A673 (cell line): ENCODE results near the gene DVL3. TPM values are rescaled to one million over a fixed set of nuclear protein-coding genes. Genes with fewer than 3 reads are reported as not detected.

Experiments used
- BruUV-seq: library from RNA; stranded (reverse); fragments of 400-500 nt; replicated peaks from 2 replicates; lab custom pipeline; 2021; lab: Mats Ljungman, UMichigan
- CTCF ChIA-PET: fragments of 300-600 bp; sonication (Branson Sonifier 250); formaldehyde crosslinking; loops from one replicate; lab custom pipeline; 2022; ENCODE audit warnings: antibody characterized with exemption; lab: Charles Lee
- POLR2A ChIA-PET: fragments of 300-600 bp; sonication (Branson Sonifier 250); formaldehyde crosslinking; loops from one replicate; lab custom pipeline; 2022; ENCODE audit warnings: antibody characterized with exemption; ENCODE audit not compliant: low non-redundant PET; lab: Charles Lee
- DNase-seq: peaks from one replicate; pipeline ENCODE4 v3.0.0-alpha.2; 2015; ENCODE audit warnings: low spot score
- H3K27ac ChIP-seq: fragments of 200-600 bp; sonication (generic); 2 replicates; pipeline ENCODE4 v1.5.1; 2016; ENCODE audit warnings: mixed run types, low read depth, mild to moderate bottlenecking, mixed read lengths, antibody characterized with exemption, low read length; ENCODE audit not compliant: poor library complexity, severe bottlenecking
- H3K27me3 ChIP-seq: fragments of 200-600 bp; sonication (generic); replicated peaks from 2 replicates; pipeline ENCODE4 v1.6.1; 2017; ENCODE audit warnings: mixed run types, low read depth, mild to moderate bottlenecking, mixed read lengths, antibody characterized with exemption, low read length; ENCODE audit not compliant: insufficient read depth, poor library complexity
- H3K36me3 ChIP-seq: fragments of 200-600 bp; sonication (generic); 2 replicates; pipeline ENCODE4 v1.6.1; 2016; ENCODE audit warnings: mixed run types, mild to moderate bottlenecking, mixed read lengths, antibody characterized with exemption, low read length; ENCODE audit not compliant: insufficient read depth, poor library complexity, severe bottlenecking
- H3K4me1 ChIP-seq: fragments of 200-600 bp; sonication (generic); 2 replicates; pipeline ENCODE4 v1.6.1; 2017; ENCODE audit warnings: mixed run types, mild to moderate bottlenecking, mixed read lengths, antibody characterized with exemption, low read length; ENCODE audit not compliant: insufficient read depth, poor library complexity, severe bottlenecking
- H3K4me3 ChIP-seq: fragments of 200-600 bp; sonication (generic); 2 replicates; pipeline ENCODE4 v1.5.1; 2016; ENCODE audit warnings: low read depth, mixed run types, mild to moderate bottlenecking, mixed read lengths, low read length; ENCODE audit not compliant: poor library complexity, severe bottlenecking
- H3K9me3 ChIP-seq: fragments of 200-600 bp; sonication (generic); 2 replicates; pipeline ENCODE4 v1.6.1; 2016; ENCODE audit warnings: mixed run types, low read depth, mild to moderate bottlenecking, mixed read lengths, antibody characterized with exemption, low read length; ENCODE audit not compliant: poor library complexity, severe bottlenecking
- EZH2 ChIP-seq: fragments of 200-600 bp; sonication (generic); IDR thresholded peaks from 2 replicates; pipeline ENCODE4 v1.6.1; 2017; ENCODE audit warnings: borderline replicate concordance, low read depth, mild to moderate bottlenecking, mixed read lengths, antibody characterized with exemption, low read length; ENCODE audit not compliant: poor library complexity, severe bottlenecking
- intact Hi-C: fragments of 100-400 bp; cut with micrococcal nuclease; formaldehyde crosslinking; loops from one replicate; pipeline ENCODE4 v1.10.0; 2022; ENCODE audit not compliant: unreplicated experiment
- total RNA-seq: library from RNA; stranded (reverse); gene quantifications from 2 replicates; pipeline ENCODE4 v1.2.3, GENCODE V29; 2021
- TF ChIP-seq, protein P1 (sequence below): fragments of 300-800, 200-600 bp; sonication (generic); conservative IDR thresholded peaks from 2 replicates; pipeline ENCODE4 v1.5.1; 2017; ENCODE audit warnings: low read depth, mild to moderate bottlenecking, antibody characterized with exemption, low read length, moderate library complexity, mixed read lengths

Gene DVL3
- total RNA-seq, 1 experiment from 2014 or later = 82.6 TPM

- Histone ChIP-seq H3K4me3 (peak overlapping the region; percentile 94), H3K36me3 (no peaks in the 10 kb centered on the region), H3K27ac (peak overlapping the region; percentile 87), H3K9me3 (no peaks in the 10 kb centered on the region), H3K27me3 (no peaks in the 10 kb centered on the region), H3K4me1 (peaks cover 21% of the 10 kb centered on the region)
- TF ChIP-seq, protein P1, sequence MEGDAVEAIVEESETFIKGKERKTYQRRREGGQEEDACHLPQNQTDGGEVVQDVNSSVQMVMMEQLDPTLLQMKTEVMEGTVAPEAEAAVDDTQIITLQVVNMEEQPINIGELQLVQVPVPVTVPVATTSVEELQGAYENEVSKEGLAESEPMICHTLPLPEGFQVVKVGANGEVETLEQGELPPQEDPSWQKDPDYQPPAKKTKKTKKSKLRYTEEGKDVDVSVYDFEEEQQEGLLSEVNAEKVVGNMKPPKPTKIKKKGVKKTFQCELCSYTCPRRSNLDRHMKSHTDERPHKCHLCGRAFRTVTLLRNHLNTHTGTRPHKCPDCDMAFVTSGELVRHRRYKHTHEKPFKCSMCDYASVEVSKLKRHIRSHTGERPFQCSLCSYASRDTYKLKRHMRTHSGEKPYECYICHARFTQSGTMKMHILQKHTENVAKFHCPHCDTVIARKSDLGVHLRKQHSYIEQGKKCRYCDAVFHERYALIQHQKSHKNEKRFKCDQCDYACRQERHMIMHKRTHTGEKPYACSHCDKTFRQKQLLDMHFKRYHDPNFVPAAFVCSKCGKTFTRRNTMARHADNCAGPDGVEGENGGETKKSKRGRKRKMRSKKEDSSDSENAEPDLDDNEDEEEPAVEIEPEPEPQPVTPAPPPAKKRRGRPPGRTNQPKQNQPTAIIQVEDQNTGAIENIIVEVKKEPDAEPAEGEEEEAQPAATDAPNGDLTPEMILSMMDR = no peak
- TF ChIP-seq EZH2 = no peak
- DNase-seq = peak; percentile 64
- no TSS peak for BruUV-seq
- ChIA-PET CTCF (no interaction called here), POLR2A (no interaction called here)
- intact Hi-C loops = no loop called here
These were observed 1.4 kb downstream of the DVL3 start for GRCh38 chr3:184156522-184156955.

GRCh38 chr3:184157206-184157605, 2.0 kb downstream of the DVL3 start:
- H3K27me3 ChIP-seq = no peaks in the 10 kb centered on the region
- peak overlapping the region; percentile 94 for H3K4me3 ChIP-seq
- H3K4me1 ChIP-seq = peaks cover 21% of the 10 kb centered on the region
- no TSS peak for BruUV-seq
- ChIA-PET CTCF (no interaction called here), POLR2A (no interaction called here)
- TF ChIP-seq EZH2 = no peak
- TF ChIP-seq, protein P1 = no peak
- intact Hi-C loops = no loop called here
- H3K9me3 ChIP-seq = no peaks in the 10 kb centered on the region
- H3K36me3 ChIP-seq = no peaks in the 10 kb centered on the region
- peak overlapping the region; percentile 87 for H3K27ac ChIP-seq
- DNase-seq = no peak

GRCh38 chr3:184158404-184158803, 3.2 kb downstream of the DVL3 start:
- BruUV-seq = no TSS peak
- intact Hi-C loops = no loop called here
- Histone ChIP-seq H3K4me3 (no peak overlapping the region), H3K9me3 (no peaks in the 10 kb centered on the region), H3K4me1 (peaks cover 21% of the 10 kb centered on the region), H3K36me3 (peaks cover 3% of the 10 kb centered on the region), H3K27me3 (no peaks in the 10 kb centered on the region), H3K27ac (no peak overlapping the region)
- CTCF ChIA-PET = no interaction called here
- no peak for DNase-seq
- POLR2A ChIA-PET = no interaction called here
- TF ChIP-seq, protein P1 = no peak
- TF ChIP-seq EZH2 = no peak
